ENCODE results near the gene LSP1. TPM values are rescaled to one million over a fixed set of nuclear protein-coding genes. Genes with fewer than 3 reads are reported as not detected.

Gene LSP1
- total and polyA plus RNA-seq, 2 of the 13 experiments (the other 11 are each of a cell fraction or from before 2014, with no cell fraction given) = 0.59 to 1.00 TPM

DNA sequence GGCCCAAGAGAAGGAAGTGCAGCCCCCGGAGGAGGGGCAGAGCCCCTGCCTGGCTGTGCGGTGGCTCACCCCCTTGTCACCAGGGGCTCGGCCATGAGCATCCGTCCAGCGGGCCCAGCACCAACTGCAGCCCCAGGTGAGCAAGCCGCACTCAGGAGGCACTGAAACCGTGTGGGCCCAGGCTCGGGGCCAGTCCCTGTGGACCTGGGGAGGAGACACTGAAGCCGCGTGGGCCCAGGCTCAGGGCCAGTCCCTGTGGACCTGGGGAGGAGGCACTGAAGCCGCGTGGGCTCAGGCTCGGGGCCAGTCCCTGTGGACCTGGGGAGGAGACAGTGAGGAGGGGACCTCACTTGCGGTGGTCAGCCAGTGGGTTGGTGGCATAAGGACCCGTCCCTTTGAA is 13.9 kb downstream of the LSP1 start:
- Histone ChIP-seq H3K27me3 (ENCODE audit: control insufficient read depth in 1 of 2, insufficient read depth in 2 of 2, low read length in 2 of 2) (peaks cover 28 to 87% of the 10 kb centered on the region in 2 experiments), H3K9me3 (ENCODE audit: low read length) (no peaks in the 10 kb centered on the region), H3K4me2 (ENCODE audit: low read depth, low read length) (no peak overlapping the region), H3K4me1 (ENCODE audit: insufficient read depth, low read length) (no peaks in the 10 kb centered on the region), H3K27ac (ENCODE audit: extremely low read length, insufficient read depth, low read length) (no peak overlapping the region), H4K20me1 (ENCODE audit: insufficient read depth, low read length) (no peaks in the 10 kb centered on the region), H3K4me3 (replicated peaks in 1 of 3; ENCODE audit: insufficient read depth in 1 of 3, low read depth in 2 of 3, low read length in 3 of 3) (no peak overlapping the region), H2AFZ (ENCODE audit: low read length) (no peak overlapping the region), H3K9ac (ENCODE audit: insufficient read depth, low read depth, low read length) (no peak overlapping the region), H3K36me3 (replicated peaks in 1 of 2; ENCODE audit: control insufficient read depth in 1 of 2, insufficient read depth in 2 of 2, low read length in 2 of 2) (no peaks in the 10 kb centered on the region), H3K79me2 (ENCODE audit: insufficient read depth, low read length) (no peaks in the 10 kb centered on the region)
- POLR2A ChIA-PET = no interaction called here
- ATAC-seq = no peak
- in situ Hi-C loops (cut with HindIII; ENCODE audit: extremely low pct_ligation_motif_present, low pct_unique_long_range_greater_than_20kb) (no loop called here), intact Hi-C loops (cut with micrococcal nuclease; ENCODE audit: unreplicated experiment) (no loop called here)
- BruUV-seq (replicated peaks) = no TSS peak
- no peak for TF ChIP-seq ZFP36L2 (CRISPR knock-in tag; IDR thresholded peaks at IDR 0.05)
- no peak for TF ChIP-seq ZNF549 (CRISPR knock-in tag; IDR thresholded peaks at IDR 0.05)
- TF ChIP-seq SPEN (CRISPR knock-in tag; IDR thresholded peaks at IDR 0.05; ENCODE audit: low read depth) = no peak
- TF ChIP-seq, protein P1, sequence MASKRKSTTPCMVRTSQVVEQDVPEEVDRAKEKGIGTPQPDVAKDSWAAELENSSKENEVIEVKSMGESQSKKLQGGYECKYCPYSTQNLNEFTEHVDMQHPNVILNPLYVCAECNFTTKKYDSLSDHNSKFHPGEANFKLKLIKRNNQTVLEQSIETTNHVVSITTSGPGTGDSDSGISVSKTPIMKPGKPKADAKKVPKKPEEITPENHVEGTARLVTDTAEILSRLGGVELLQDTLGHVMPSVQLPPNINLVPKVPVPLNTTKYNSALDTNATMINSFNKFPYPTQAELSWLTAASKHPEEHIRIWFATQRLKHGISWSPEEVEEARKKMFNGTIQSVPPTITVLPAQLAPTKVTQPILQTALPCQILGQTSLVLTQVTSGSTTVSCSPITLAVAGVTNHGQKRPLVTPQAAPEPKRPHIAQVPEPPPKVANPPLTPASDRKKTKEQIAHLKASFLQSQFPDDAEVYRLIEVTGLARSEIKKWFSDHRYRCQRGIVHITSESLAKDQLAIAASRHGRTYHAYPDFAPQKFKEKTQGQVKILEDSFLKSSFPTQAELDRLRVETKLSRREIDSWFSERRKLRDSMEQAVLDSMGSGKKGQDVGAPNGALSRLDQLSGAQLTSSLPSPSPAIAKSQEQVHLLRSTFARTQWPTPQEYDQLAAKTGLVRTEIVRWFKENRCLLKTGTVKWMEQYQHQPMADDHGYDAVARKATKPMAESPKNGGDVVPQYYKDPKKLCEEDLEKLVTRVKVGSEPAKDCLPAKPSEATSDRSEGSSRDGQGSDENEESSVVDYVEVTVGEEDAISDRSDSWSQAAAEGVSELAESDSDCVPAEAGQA (IDR thresholded peaks at IDR 0.05; ENCODE audit: low read depth) = no peak
- TF ChIP-seq, protein P1 (CRISPR knock-in tag; IDR thresholded peaks at IDR 0.05; ENCODE audit: borderline replicate concordance) = no peak
- no peak for TF ChIP-seq ZNF333 (CRISPR knock-in tag; IDR thresholded peaks at IDR 0.05; ENCODE audit: borderline replicate concordance)
- no peak for TF ChIP-seq ZNF446 (CRISPR knock-in tag; IDR thresholded peaks at IDR 0.05)
- no peak for TF ChIP-seq SAP130 (CRISPR knock-in tag; IDR thresholded peaks at IDR 0.05; ENCODE audit: low read depth)
- 24% methylated on average over 5 of the region's 15 CpGs for WGBS (ENCODE audit: low lambda C conversion rate)
- no peak for DNase-seq (ENCODE audit: low spot score)
- CTCF ChIA-PET (ENCODE audit: low intra/inter-chr PET ratio, low total read pairs) = no interaction called here
- FAIRE-seq = no peak

Measured in HepG2 (cell line).